HepG2 (cell line): Measurements from ENCODE around the gene MCOLN1.

ENCODE experiments used
- ATF1 ChIP-seq: IDR thresholded peaks from 2 replicates; pipeline ENCODE4 v1.6.1; 2016; ENCODE audit warnings: mild to moderate bottlenecking, control low read depth
- ATF2 ChIP-seq: sonication (generic); formaldehyde crosslinking; IDR thresholded peaks from 2 replicates; pipeline ENCODE4 v1.4.0; 2020; ENCODE audit warnings: missing genetic modification reagents
- CTCF ChIP-seq: sonication (generic); formaldehyde crosslinking; IDR thresholded peaks from 2 replicates; pipeline ENCODE4 v1.5.0; 2020; ENCODE audit warnings: mild to moderate bottlenecking, missing genetic modification reagents, moderate library complexity
- ELF1 ChIP-seq: sonication (generic); formaldehyde crosslinking; IDR thresholded peaks from 2 replicates; pipeline ENCODE4 v1.4.0; 2020; ENCODE audit warnings: missing genetic modification reagents
- EP300 ChIP-seq, 3 experiments: sonication (generic) in 1 of 3; formaldehyde crosslinking in 1 of 3; IDR thresholded peaks; 2 replicates each; pipeline versions ENCODE4 v1.5.1 to v1.6.1; 2011 to 2020; ENCODE audit warnings: low read depth in 2 of 3, low read length in 2 of 3, borderline replicate concordance in 1 of 3, improper control_type of control experiment in 1 of 3, mild to moderate bottlenecking in 1 of 3, missing genetic modification reagents in 1 of 3, moderate library complexity in 1 of 3
- ETV6 ChIP-seq: sonication (generic); formaldehyde crosslinking; conservative IDR thresholded peaks from 2 replicates; pipeline ENCODE4 v1.4.0; 2020; ENCODE audit warnings: missing genetic modification reagents
- MATR3 ChIP-seq: sonication (generic); formaldehyde crosslinking; IDR thresholded peaks from 2 replicates; pipeline ENCODE4 v1.4.0; 2020; ENCODE audit warnings: missing genetic modification reagents
- MAZ ChIP-seq, 2 experiments: sonication (generic) in 1 of 2; formaldehyde crosslinking in 1 of 2; IDR thresholded peaks; 2 replicates each; pipeline versions ENCODE4 v1.5.0 to v1.6.1; 2012 to 2020; ENCODE audit warnings: low read depth in 2 of 2, mild to moderate bottlenecking in 2 of 2, borderline replicate concordance in 1 of 2, improper control_type of control experiment in 1 of 2, low read length in 1 of 2, missing genetic modification reagents in 1 of 2, moderate library complexity in 1 of 2
- SRF ChIP-seq: IDR thresholded peaks from 2 replicates; pipeline ENCODE4 v1.6.1; 2011; ENCODE audit warnings: mild to moderate bottlenecking, low read depth, low read length, moderate library complexity
- ZNF446 ChIP-seq: sonication (generic); formaldehyde crosslinking; IDR thresholded peaks from 2 replicates; pipeline ENCODE4 v1.5.0; 2020; ENCODE audit warnings: mild to moderate bottlenecking, missing genetic modification reagents
- ZNF510 ChIP-seq: sonication (generic); formaldehyde crosslinking; IDR thresholded peaks from 2 replicates; pipeline ENCODE4 v1.4.0; 2020; ENCODE audit warnings: low read depth, mild to moderate bottlenecking, missing genetic modification reagents
- ZNF747 ChIP-seq: sonication (generic); formaldehyde crosslinking; IDR thresholded peaks from 2 replicates; pipeline ENCODE4 v1.8.1; 2023; ENCODE audit warnings: missing genetic modification reagents, mild to moderate bottlenecking, borderline replicate concordance

GRCh38 chr19:7578127-7578526, 55.7 kb downstream of the MCOLN1 start:
- TF ChIP-seq EP300 (IDR thresholded peaks at IDR 0.05; ENCODE audit: low read depth in 2 of 2, low read length in 2 of 2) = no peak
- no peak for TF ChIP-seq EP300 (CRISPR knock-in tag; IDR thresholded peaks at IDR 0.05; ENCODE audit: borderline replicate concordance)
- TF ChIP-seq ELF1 (CRISPR knock-in tag) = no peak
- no peak for TF ChIP-seq ETV6 (CRISPR knock-in tag)
- no peak for TF ChIP-seq ZNF446
- TF ChIP-seq ZNF747 = no peak
- no peak for TF ChIP-seq MATR3
- TF ChIP-seq ZNF510 (CRISPR knock-in tag) = no peak
- no peak for TF ChIP-seq ATF2 (CRISPR knock-in tag)
- no peak for TF ChIP-seq CTCF (CRISPR knock-in tag)
- TF ChIP-seq ATF1 (CRISPR knock-in tag) = no peak
- no peak for TF ChIP-seq MAZ (IDR thresholded peaks at IDR 0.05; ENCODE audit: borderline replicate concordance, low read depth, low read length)
- TF ChIP-seq MAZ (CRISPR knock-in tag; IDR thresholded peaks at IDR 0.05; ENCODE audit: low read depth) = no peak
- TF ChIP-seq SRF = no peak
